Progenitor cell of endocrine pancreas (in vitro differentiated cells): Measurements from ENCODE around the gene CNTNAP2. TPM values are rescaled to one million over a fixed set of nuclear protein-coding genes. Genes with fewer than 3 reads are reported as not detected.

Experiments used
- DNase-seq: peaks from one replicate; pipeline ENCODE4 v3.0.0; 2021; ENCODE audit warnings: low spot score; ENCODE audit not compliant: unreplicated experiment
- H3K27ac Mint-ChIP-seq: 2 replicates; pipeline ENCODE4 v1.8.0; 2021; ENCODE audit warnings: mild to moderate bottlenecking, moderate library complexity, mixed read lengths
- H3K27me3 Mint-ChIP-seq: 2 replicates; pipeline ENCODE4 v1.8.0; 2021; ENCODE audit warnings: mixed read lengths
- H3K36me3 Mint-ChIP-seq: 2 replicates; pipeline ENCODE4 v1.8.0; 2022; ENCODE audit warnings: mixed read lengths; ENCODE audit not compliant: insufficient read depth
- H3K4me1 Mint-ChIP-seq: 2 replicates; pipeline ENCODE4 v1.8.0; 2021; ENCODE audit warnings: low read depth, mixed read lengths
- H3K4me3 Mint-ChIP-seq: 2 replicates; pipeline ENCODE4 v1.8.0; 2021; ENCODE audit warnings: low read depth, mild to moderate bottlenecking, moderate library complexity, mixed read lengths
- H3K9me3 Mint-ChIP-seq: 2 replicates; pipeline ENCODE4 v1.8.0; 2021; ENCODE audit warnings: low read depth, mixed read lengths
- total RNA-seq: library from RNA; stranded (reverse); gene quantifications from 2 replicates; pipeline ENCODE4 v1.2.1, GENCODE V29; 2021
- TF ChIP-seq, protein P1 (sequence below): fragments of 200-600 bp; sonication (generic); IDR thresholded peaks from one replicate; pipeline ENCODE4 v1.5.0; 2021; ENCODE audit warnings: antibody characterized with exemption, mild to moderate bottlenecking; ENCODE audit not compliant: unreplicated experiment

CNTNAP2 gene
- total RNA-seq, 1 donor from 2014 or later: 6.5 TPM

DNA sequence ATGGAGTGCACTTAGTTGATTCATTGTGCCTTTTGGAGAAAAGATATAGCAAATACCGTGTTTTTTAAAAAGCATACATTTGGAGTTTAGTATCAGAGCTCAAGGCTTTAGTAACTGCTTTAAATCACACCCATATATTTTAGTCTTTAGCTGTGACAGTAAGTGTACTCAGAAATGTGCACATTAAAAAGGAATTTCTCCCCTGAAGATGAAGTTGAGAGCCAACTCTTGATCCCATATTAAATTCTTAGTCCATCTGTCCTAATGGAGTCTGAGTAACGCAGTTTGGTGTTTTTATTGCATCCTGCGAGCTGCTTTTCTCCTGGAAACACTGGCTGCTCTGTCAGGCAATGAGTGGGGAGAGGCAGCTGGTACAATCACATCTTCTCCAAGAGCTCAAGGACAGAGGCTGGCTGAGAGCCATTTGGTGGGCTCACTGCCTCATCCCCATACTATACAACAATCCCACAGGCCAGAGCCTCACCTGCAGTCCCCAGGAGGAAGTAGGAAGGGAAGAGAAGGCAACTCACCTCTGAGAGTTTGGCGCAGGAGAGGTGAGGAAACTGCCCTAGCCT is 2000.3 kb downstream of the CNTNAP2 start:
- peaks cover 3% of the 10 kb centered on the region for H3K4me1 Mint-ChIP-seq
- DNase-seq: no peak
- H3K27ac Mint-ChIP-seq: no peak overlapping the region
- no peaks in the 10 kb centered on the region for H3K36me3 Mint-ChIP-seq
- no peak overlapping the region for H3K4me3 Mint-ChIP-seq
- H3K9me3 Mint-ChIP-seq: peaks cover 6% of the 10 kb centered on the region
- H3K27me3 Mint-ChIP-seq: no peaks in the 10 kb centered on the region
- TF ChIP-seq, protein P1, sequence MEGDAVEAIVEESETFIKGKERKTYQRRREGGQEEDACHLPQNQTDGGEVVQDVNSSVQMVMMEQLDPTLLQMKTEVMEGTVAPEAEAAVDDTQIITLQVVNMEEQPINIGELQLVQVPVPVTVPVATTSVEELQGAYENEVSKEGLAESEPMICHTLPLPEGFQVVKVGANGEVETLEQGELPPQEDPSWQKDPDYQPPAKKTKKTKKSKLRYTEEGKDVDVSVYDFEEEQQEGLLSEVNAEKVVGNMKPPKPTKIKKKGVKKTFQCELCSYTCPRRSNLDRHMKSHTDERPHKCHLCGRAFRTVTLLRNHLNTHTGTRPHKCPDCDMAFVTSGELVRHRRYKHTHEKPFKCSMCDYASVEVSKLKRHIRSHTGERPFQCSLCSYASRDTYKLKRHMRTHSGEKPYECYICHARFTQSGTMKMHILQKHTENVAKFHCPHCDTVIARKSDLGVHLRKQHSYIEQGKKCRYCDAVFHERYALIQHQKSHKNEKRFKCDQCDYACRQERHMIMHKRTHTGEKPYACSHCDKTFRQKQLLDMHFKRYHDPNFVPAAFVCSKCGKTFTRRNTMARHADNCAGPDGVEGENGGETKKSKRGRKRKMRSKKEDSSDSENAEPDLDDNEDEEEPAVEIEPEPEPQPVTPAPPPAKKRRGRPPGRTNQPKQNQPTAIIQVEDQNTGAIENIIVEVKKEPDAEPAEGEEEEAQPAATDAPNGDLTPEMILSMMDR: no peak

DNA sequence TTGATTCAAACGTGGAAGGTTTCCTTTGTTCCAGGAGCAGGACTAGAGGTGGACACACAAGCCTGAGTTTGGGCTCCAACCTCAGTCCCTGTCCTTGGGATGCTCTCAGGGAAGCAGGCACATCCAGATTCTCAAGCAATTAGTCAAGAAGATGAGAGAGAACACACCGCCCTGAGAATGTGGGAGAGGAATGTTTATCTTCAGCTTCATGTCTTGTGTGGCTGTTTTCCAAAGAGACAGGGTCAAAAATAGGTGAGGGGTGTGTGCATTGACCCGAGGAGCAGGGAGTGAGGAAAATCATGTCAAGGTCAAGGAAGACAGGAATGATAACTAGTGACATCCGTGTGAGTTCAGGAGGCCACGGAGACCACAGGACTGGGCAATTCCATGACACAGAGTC is 2001.8 kb downstream of the CNTNAP2 start:
- Mint-ChIP-seq H3K4me3 (no peak overlapping the region), H3K4me1 (peaks cover 3% of the 10 kb centered on the region)

DNA sequence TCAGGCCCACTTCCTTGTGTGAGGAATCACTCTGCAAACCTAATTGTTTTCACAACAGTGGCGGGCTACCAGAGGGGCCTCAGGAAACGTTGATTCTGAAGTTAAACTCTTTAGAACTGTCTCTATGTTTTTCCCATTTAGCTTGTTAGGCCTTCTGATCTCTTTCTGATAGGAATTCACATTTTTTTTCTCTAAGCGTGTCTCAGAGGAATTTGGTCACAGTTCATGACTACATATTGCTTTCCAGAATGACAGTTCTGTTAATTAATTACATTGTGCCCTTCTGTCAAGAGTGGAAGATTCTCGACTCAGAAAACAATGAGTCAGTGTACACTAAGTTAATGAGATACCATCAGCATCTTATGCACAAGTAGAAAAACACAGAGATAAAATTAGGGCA is 2004.8 kb downstream of the CNTNAP2 start:
- Mint-ChIP-seq H3K27ac (no peak overlapping the region), H3K4me1 (peaks cover 1% of the 10 kb centered on the region), H3K36me3 (no peaks in the 10 kb centered on the region), H3K4me3 (no peak overlapping the region), H3K9me3 (peaks cover 6% of the 10 kb centered on the region), H3K27me3 (no peaks in the 10 kb centered on the region)
- TF ChIP-seq, protein P1: no peak
- no peak for DNase-seq

More for the DNA sequence above, 2001.8 kb downstream of the CNTNAP2 start:
- DNase-seq: no peak
- Mint-ChIP-seq H3K9me3 (peaks cover 3% of the 10 kb centered on the region), H3K27ac (no peak overlapping the region), H3K36me3 (no peaks in the 10 kb centered on the region), H3K27me3 (no peaks in the 10 kb centered on the region)
- TF ChIP-seq, protein P1: no peak

DNA sequence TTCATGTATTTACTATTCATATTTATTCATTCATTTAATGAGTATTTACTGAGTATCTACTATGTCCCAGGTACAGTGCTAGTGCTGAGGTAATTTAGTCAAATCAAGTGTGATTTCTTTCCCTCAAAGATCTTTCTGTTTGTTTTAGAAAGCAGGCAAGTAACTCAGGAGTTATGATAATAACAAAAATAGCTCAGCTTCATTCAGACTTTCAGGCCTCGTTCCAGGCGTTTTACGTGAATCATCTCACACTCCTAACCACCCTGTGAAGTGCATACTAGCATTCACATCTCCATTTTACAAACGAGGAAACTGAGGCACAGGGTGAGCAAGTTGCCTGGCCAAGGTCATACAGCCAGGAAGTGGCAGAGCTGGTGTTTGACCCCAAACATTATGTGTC is 2005.2 kb downstream of the CNTNAP2 start:
- H3K27me3 Mint-ChIP-seq: no peaks in the 10 kb centered on the region
- DNase-seq: no peak
- no peak overlapping the region for H3K27ac Mint-ChIP-seq
- no peaks in the 10 kb centered on the region for H3K36me3 Mint-ChIP-seq
- H3K4me1 Mint-ChIP-seq: peaks cover 1% of the 10 kb centered on the region
- H3K9me3 Mint-ChIP-seq: peaks cover 9% of the 10 kb centered on the region
- TF ChIP-seq, protein P1: no peak
- no peak overlapping the region for H3K4me3 Mint-ChIP-seq

DNA sequence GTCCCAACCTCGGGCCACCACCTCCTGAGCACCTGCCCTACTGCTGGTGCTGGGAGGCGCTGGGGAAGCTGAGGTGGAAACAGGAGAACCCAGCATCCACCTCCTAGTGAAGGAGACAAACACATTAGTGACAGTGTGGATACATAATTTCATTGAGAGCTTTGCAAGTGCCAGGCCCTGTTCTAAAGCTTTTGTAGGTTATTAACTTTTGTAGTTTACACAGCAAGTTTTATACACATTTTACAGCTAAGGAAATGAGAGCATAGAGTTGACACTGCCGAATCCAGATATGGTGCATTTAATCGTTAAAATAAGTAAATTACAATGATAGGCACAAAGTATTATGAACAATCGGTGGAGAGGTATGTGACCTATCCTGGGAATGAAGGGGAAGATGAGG is 2007.9 kb downstream of the CNTNAP2 start:
- TF ChIP-seq, protein P1: no peak
- Mint-ChIP-seq H3K36me3 (no peaks in the 10 kb centered on the region), H3K27ac (no peak overlapping the region), H3K4me1 (peaks cover 1% of the 10 kb centered on the region), H3K4me3 (no peak overlapping the region), H3K9me3 (peaks cover 9% of the 10 kb centered on the region), H3K27me3 (no peaks in the 10 kb centered on the region)
- no peak for DNase-seq
